ENCODE results near the gene ACTR1B.
"Not testable (repeated sequence)": the region's sequence is repeated elsewhere in the genome, so short reads cannot be mapped to it uniquely, and the experiment has no call there.

ACTR1B gene

GRCh38 chr2:97608745-97609144 lies 55.1 kb downstream of the ACTR1B start:
- not testable (repeated sequence) for DNase-seq
